Activated T-helper 9 cell treated with anti-CD3 and anti-CD28 coated beads, Interleukin-2, amount 50 U/mL, for 16 hours (primary cell): ENCODE results near the gene PCDHGA4.
"Not testable (repeated sequence)": the region's sequence is repeated elsewhere in the genome, so short reads cannot be mapped to it uniquely, and the experiment has no call there.

Experiments used
- DNase-seq: peaks from one replicate; pipeline ENCODE4 v3.0.0-alpha.2; 2020; ENCODE audit warnings: low read depth

Gene PCDHGA4

GRCh38 chr5:141349917-141350619 lies 4.8 kb upstream of the PCDHGA4 start, which contains the start of gene PCDHGB1:
Gene PCDHGB1 (plus strand): TSS chr5:141350099. CDS start chr5:141350261, 162 bp downstream.
- DNase-seq: no peak

- DNase-seq: no peak
Observed at GRCh38 chr5:141351591-141351990, 3.2 kb upstream of the PCDHGA4 start.

GRCh38 chr5:141355641-141356040 lies 820 bp downstream of the PCDHGA4 start:
- no peak for DNase-seq

- no peak for DNase-seq
Observed at GRCh38 chr5:141356133-141356532, 1.3 kb downstream of the PCDHGA4 start.

GRCh38 chr5:141356950-141357349 lies 2.1 kb downstream of the PCDHGA4 start:
- no peak for DNase-seq

GRCh38 chr5:141359790-141360426 lies 5.1 kb downstream of the PCDHGA4 start, which contains the start of gene PCDHGB2:
Gene PCDHGB2 (plus strand): TSS chr5:141359994. CDS start chr5:141360136, 142 bp downstream.
- no peak for DNase-seq

- no peak for DNase-seq
Observed at GRCh38 chr5:141360685-141361084, 5.9 kb downstream of the PCDHGA4 start.

- no peak for DNase-seq
Observed at GRCh38 chr5:141362719-141363118, 7.9 kb downstream of the PCDHGA4 start.

GRCh38 chr5:141363952-141364660 lies 9.3 kb downstream of the PCDHGA4 start, which contains the start of gene PCDHGA5:
Gene PCDHGA5 (plus strand): TSS chr5:141364162. CDS start chr5:141364331, 169 bp downstream.
- DNase-seq: no peak

GRCh38 chr5:141366016-141366896 lies 11.4 kb downstream of the PCDHGA4 start:
- DNase-seq: no peak

GRCh38 chr5:141369994-141370848 lies 15.4 kb downstream of the PCDHGA4 start, which contains the start of gene PCDHGB3:
Gene PCDHGB3 (plus strand): TSS chr5:141370242. CDS start chr5:141370395, 153 bp downstream.
- no peak for DNase-seq

GRCh38 chr5:141371572-141372475 lies 17.0 kb downstream of the PCDHGA4 start:
- no peak for DNase-seq

GRCh38 chr5:141373673-141374317 lies 19.0 kb downstream of the PCDHGA4 start, which contains the start of gene PCDHGA6:
Gene PCDHGA6 (plus strand): TSS chr5:141373891. CDS start chr5:141374084, 193 bp downstream.
- no peak for DNase-seq

GRCh38 chr5:141374627-141375026 lies 19.8 kb downstream of the PCDHGA4 start:
- DNase-seq: no peak

- DNase-seq: not testable (repeated sequence)
Observed at GRCh38 chr5:141375444-141376155, 20.8 kb downstream of the PCDHGA4 start.

GRCh38 chr5:141382469-141383294 lies 27.9 kb downstream of the PCDHGA4 start, which contains the start of gene PCDHGA7:
Gene PCDHGA7 (plus strand): TSS chr5:141382742. CDS start chr5:141382900, 158 bp downstream.
- no peak for DNase-seq

- DNase-seq: no peak
Observed at GRCh38 chr5:141383345-141383744, 28.5 kb downstream of the PCDHGA4 start.
